SK-N-SH (cell line): ENCODE data around the gene EDEM2. TPM values are rescaled to one million over a fixed set of nuclear protein-coding genes. Genes with fewer than 3 reads are reported as not detected.

ENCODE experiments used
- CTCF ChIA-PET: fragments of 300-600, 350-600 bp; formaldehyde crosslinking; extraction: SDS; loops from one replicate; lab custom pipeline; 2021; lab: Yijun Ruan, JAX
- POLR2A ChIA-PET: fragments of 350-600 bp; sonication (Branson Sonifier 250); formaldehyde crosslinking; extraction: SDS; loops from one replicate; lab custom pipeline; 2020; ENCODE audit warnings: antibody characterized with exemption, inconsistent platforms; lab: Yijun Ruan, JAX
- DNase-seq: peaks from one replicate; pipeline ENCODE4 v3.0.0; 2012
- H2AFZ ChIP-seq: fragments of 200-600 bp; sonication (generic); 2 replicates; pipeline ENCODE4 v1.8.1; 2016; ENCODE audit warnings: antibody characterized with exemption, mild to moderate bottlenecking, low read depth
- H3F3A ChIP-seq: fragments of 200-600 bp; sonication (generic); replicated peaks from 2 replicates; pipeline ENCODE3; 2016; ENCODE audit warnings: antibody characterized with exemption, mild to moderate bottlenecking; ENCODE audit not compliant: insufficient read depth
- H3K27ac ChIP-seq, 2 experiments: fragments of 200-500 bp in 1 of 2; fragments of 200-600 bp in 1 of 2; sonication (Bioruptor generic) in 1 of 2; sonication (generic), shearing (Covaris generic) in 1 of 2; 2 replicates each; pipeline versions ENCODE4 v1.5.1 to v1.6.1; 2014 to 2016; ENCODE audit warnings: low read depth in 2 of 2, inconsistent platforms in 1 of 2, low read length in 1 of 2, mild to moderate bottlenecking in 1 of 2, mixed read lengths in 1 of 2
- H3K27me3 ChIP-seq: fragments of 200-600 bp; sonication (generic), shearing (Covaris generic); 2 replicates; pipeline ENCODE4 v1.6.1; 2016; ENCODE audit warnings: mixed run types; ENCODE audit not compliant: insufficient read depth
- H3K36me3 ChIP-seq, 2 experiments: fragments of 200-500 bp in 1 of 2; fragments of 200-600 bp in 1 of 2; sonication (Bioruptor generic) in 1 of 2; sonication (generic) in 1 of 2; replicated peaks in 1 of 2; 2 replicates each; pipeline versions ENCODE3 to v1.5.1; 2014 to 2016; ENCODE audit warnings: low read length in 1 of 2, mild to moderate bottlenecking in 1 of 2; ENCODE audit not compliant: insufficient read depth in 2 of 2, control insufficient read depth in 1 of 2
- H3K4me1 ChIP-seq, 2 experiments: fragments of 200-500 bp in 1 of 2; fragments of 200-600 bp in 1 of 2; sonication (Bioruptor generic) in 1 of 2; sonication (generic), shearing (Covaris generic) in 1 of 2; 2 replicates each; pipeline versions ENCODE4 v1.5.1 to v1.6.1; 2014 to 2016; ENCODE audit warnings: low read depth in 1 of 2, low read length in 1 of 2, mixed run types in 1 of 2; ENCODE audit not compliant: insufficient read depth in 2 of 2, control insufficient read depth in 1 of 2
- H3K4me2 ChIP-seq: fragments of 200-600 bp; sonication (generic), shearing (Covaris generic); 2 replicates; pipeline ENCODE4 v1.6.1; 2017; ENCODE audit warnings: mixed run types
- H3K4me3 ChIP-seq, 2 experiments: fragments of 200-500 bp in 1 of 2; fragments of 200-600 bp in 1 of 2; sonication (Bioruptor generic) in 1 of 2; sonication (generic), shearing (Covaris generic) in 1 of 2; 2 replicates each; pipeline versions ENCODE4 v1.5.1 to v1.8.1; 2014 to 2016; ENCODE audit warnings: low read depth in 2 of 2, inconsistent platforms in 1 of 2, low read length in 1 of 2, mild to moderate bottlenecking in 1 of 2, mixed read lengths in 1 of 2, moderate library complexity in 1 of 2
- H3K79me2 ChIP-seq: fragments of 200-600 bp; sonication (generic); 2 replicates; pipeline ENCODE4 v1.8.1; 2017; ENCODE audit warnings: mild to moderate bottlenecking; ENCODE audit not compliant: insufficient read depth
- H3K9ac ChIP-seq: fragments of 200-600 bp; sonication (generic); 2 replicates; pipeline ENCODE4 v1.6.1; 2017; ENCODE audit warnings: mixed run types
- H3K9me2 ChIP-seq: fragments of 200-600 bp; sonication (generic); 2 replicates; pipeline ENCODE4 v1.6.1; 2017; ENCODE audit warnings: mixed run types
- H3K9me3 ChIP-seq: fragments of 200-600 bp; sonication (generic); 2 replicates; pipeline ENCODE4 v1.6.1; 2017; ENCODE audit warnings: mixed run types, mild to moderate bottlenecking, moderate library complexity
- H4K20me1 ChIP-seq: fragments of 200-600 bp; sonication (generic); 2 replicates; pipeline ENCODE4 v1.6.1; 2017; ENCODE audit warnings: mild to moderate bottlenecking, mixed run types; ENCODE audit not compliant: insufficient read depth
- CHD2 ChIP-seq: fragments of 150-350 bp; IDR thresholded peaks from 2 replicates; pipeline ENCODE4 v1.6.1; 2018; ENCODE audit warnings: low read length; ENCODE audit not compliant: partially characterized antibody
- FOXM1 ChIP-seq: IDR thresholded peaks from 2 replicates; pipeline ENCODE4 v1.4.0; 2012; ENCODE audit warnings: low read depth, mild to moderate bottlenecking
- GABPA ChIP-seq: IDR thresholded peaks from 2 replicates; pipeline ENCODE4 v1.4.0; 2012; ENCODE audit warnings: low read depth, mild to moderate bottlenecking
- GATA2 ChIP-seq: sonication (generic); formaldehyde crosslinking; IDR thresholded peaks from 2 replicates; pipeline ENCODE4 v1.5.0; 2020; ENCODE audit warnings: mild to moderate bottlenecking, missing genetic modification reagents
- JUND ChIP-seq: IDR thresholded peaks from 2 replicates; pipeline ENCODE4 v1.4.0; 2012
- POLR2AphosphoS5 ChIP-seq: IDR thresholded peaks from 2 replicates; pipeline ENCODE4 v1.6.1; 2012; ENCODE audit warnings: low read depth, low read length
- RAD21 ChIP-seq: IDR thresholded peaks from 2 replicates; pipeline ENCODE4 v1.6.1; 2012; ENCODE audit warnings: mild to moderate bottlenecking, low read length
- RFX5 ChIP-seq: IDR thresholded peaks from 2 replicates; pipeline ENCODE4 v1.6.1; 2012; ENCODE audit warnings: mild to moderate bottlenecking, improper control_type of control experiment, low read length
- RXRA ChIP-seq: IDR thresholded peaks from 2 replicates; pipeline ENCODE4 v1.4.0; 2012; ENCODE audit warnings: low read depth, mild to moderate bottlenecking, borderline replicate concordance
- SIN3A ChIP-seq: IDR thresholded peaks from 2 replicates; pipeline ENCODE4 v1.6.1; 2012; ENCODE audit warnings: low read depth, mild to moderate bottlenecking, low read length, moderate library complexity, borderline replicate concordance
- SMC3 ChIP-seq: IDR thresholded peaks from 2 replicates; pipeline ENCODE4 v1.6.1; 2012; ENCODE audit warnings: low read depth, low read length, improper control_type of control experiment
- TAF1 ChIP-seq: IDR thresholded peaks from 2 replicates; pipeline ENCODE4 v1.6.1; 2012; ENCODE audit warnings: low read depth, mild to moderate bottlenecking, low read length, moderate library complexity, borderline replicate concordance
- TCF12 ChIP-seq: IDR thresholded peaks from 2 replicates; pipeline ENCODE4 v1.4.0; 2012
- TEAD4 ChIP-seq: IDR thresholded peaks from 2 replicates; pipeline ENCODE4 v1.4.0; 2012; ENCODE audit warnings: mild to moderate bottlenecking, borderline replicate concordance; ENCODE audit not compliant: insufficient read depth
- WGBS: methylation state at CpG from one replicate; pipeline ENCODE4 v1.1.6; 2017; ENCODE audit warnings: low lambda C conversion rate; 5-methylcytosine and 5-hydroxymethylcytosine counted together
- polyA plus RNA-seq, 3 experiments: library from polyadenylated mRNA; depleted of rRNA; stranded (reverse); fragments of >200 nt; gene quantifications; 2 replicates each; pipeline ENCODE4 v1.2.3, GENCODE V29; 2012
- TF ChIP-seq, protein P1 (sequence below): IDR thresholded peaks from 2 replicates; pipeline ENCODE4 v1.4.0; 2012; ENCODE audit warnings: low read depth, borderline replicate concordance
- TF ChIP-seq, protein P2 (sequence below): IDR thresholded peaks from 2 replicates; pipeline ENCODE4 v1.6.1; 2012; ENCODE audit warnings: mild to moderate bottlenecking, low read depth, low read length, moderate library complexity
- TF ChIP-seq, protein P3 (sequence below): fragments of 150-350 bp; IDR thresholded peaks from 2 replicates; pipeline ENCODE4 v1.6.1; 2016; ENCODE audit warnings: mild to moderate bottlenecking, low read depth, low read length
- TF ChIP-seq, protein P4 (sequence below): IDR thresholded peaks from 2 replicates; pipeline ENCODE4 v1.4.0; 2012; ENCODE audit warnings: low read depth

The EDEM2 gene
- polyA plus RNA-seq, 1 of the 3 experiments (the other 2 are of a cell fraction) = 34.3 TPM

DNA sequence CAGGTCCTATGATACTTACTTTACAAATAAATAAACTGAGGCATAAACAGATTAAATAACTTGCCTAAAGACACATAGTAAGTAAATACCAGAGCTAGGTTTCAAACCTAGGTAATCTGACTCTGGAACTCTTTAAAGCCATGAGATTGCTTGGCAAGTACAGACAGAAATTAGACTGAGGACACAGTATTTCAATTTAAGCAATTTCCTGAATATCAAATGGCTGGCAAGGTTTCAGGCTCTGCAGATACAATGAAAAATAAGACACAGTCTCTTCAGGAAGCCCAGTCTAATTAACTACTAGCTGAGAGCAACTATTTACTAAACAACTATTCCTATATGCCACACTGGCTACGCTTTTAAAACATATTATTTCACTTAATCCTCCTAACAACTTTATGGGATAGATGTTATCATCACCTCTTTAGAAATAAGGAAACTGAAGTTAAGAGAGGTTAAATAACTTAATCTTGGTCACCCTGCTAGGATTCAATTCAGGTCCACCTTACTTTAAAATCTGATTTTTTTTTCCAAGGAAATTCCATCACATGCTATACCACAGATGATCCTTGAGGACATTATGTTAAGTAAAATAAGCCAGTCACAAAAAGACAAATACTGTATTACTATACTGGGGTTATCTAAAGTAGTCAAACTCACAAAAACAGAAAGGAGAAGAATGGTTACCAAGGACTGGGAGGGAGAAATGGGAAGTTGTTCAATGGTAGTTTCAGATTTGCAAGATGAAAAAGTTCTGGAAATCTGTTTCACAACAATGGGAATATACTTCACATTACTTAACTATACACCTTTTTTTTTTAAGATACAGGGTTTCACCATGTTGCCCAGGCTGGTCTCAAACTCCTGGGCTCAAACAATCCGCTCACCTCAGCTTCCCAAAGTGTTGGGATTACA lies 58.6 kb downstream of the EDEM2 start:
- H2AFZ ChIP-seq = no peak overlapping the region
- peaks cover 87% of the 10 kb centered on the region for H3K79me2 ChIP-seq
- no peak overlapping the region for H3K4me2 ChIP-seq
- no peak overlapping the region for H3K27ac ChIP-seq
- H3K27me3 ChIP-seq = no peaks in the 10 kb centered on the region
- peaks cover 65% of the 10 kb centered on the region for H4K20me1 ChIP-seq
- DNase-seq = no peak
- H3K4me1 ChIP-seq = peaks cover 8 to 15% of the 10 kb centered on the region in 2 experiments; a peak in 2 of 4 replicates
- peaks cover 2 to 10% of the 10 kb centered on the region in 2 experiments for H3K36me3 ChIP-seq
- no peaks in the 10 kb centered on the region for H3K9me3 ChIP-seq
- 94% methylated on average over 2 of the region's 2 CpGs for WGBS
- ChIA-PET POLR2A (no interaction called here), CTCF (interaction anchor here (1.0 to 1.2 kb wide), 2 partner anchors 214 to 215 kb away, joined by 3 read pairs; no protein-coding TSS in a partner anchor)
- peaks cover 8% of the 10 kb centered on the region for H3F3A ChIP-seq
- no peaks in the 10 kb centered on the region for H3K9me2 ChIP-seq
- no peak overlapping the region for H3K9ac ChIP-seq
- H3K4me3 ChIP-seq = no peak overlapping the region
- no peak for TF ChIP-seq RFX5
- no peak for TF ChIP-seq SMC3
- no peak for TF ChIP-seq RAD21
- TF ChIP-seq TEAD4 = no peak
- no peak for TF ChIP-seq JUND
- TF ChIP-seq POLR2AphosphoS5 = no peak
- TF ChIP-seq SIN3A = no peak
- TF ChIP-seq GABPA = no peak
- TF ChIP-seq, protein P1, sequence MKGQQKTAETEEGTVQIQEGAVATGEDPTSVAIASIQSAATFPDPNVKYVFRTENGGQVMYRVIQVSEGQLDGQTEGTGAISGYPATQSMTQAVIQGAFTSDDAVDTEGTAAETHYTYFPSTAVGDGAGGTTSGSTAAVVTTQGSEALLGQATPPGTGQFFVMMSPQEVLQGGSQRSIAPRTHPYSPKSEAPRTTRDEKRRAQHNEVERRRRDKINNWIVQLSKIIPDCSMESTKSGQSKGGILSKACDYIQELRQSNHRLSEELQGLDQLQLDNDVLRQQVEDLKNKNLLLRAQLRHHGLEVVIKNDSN = no peak
- no peak for TF ChIP-seq TCF12
- TF ChIP-seq, protein P2, sequence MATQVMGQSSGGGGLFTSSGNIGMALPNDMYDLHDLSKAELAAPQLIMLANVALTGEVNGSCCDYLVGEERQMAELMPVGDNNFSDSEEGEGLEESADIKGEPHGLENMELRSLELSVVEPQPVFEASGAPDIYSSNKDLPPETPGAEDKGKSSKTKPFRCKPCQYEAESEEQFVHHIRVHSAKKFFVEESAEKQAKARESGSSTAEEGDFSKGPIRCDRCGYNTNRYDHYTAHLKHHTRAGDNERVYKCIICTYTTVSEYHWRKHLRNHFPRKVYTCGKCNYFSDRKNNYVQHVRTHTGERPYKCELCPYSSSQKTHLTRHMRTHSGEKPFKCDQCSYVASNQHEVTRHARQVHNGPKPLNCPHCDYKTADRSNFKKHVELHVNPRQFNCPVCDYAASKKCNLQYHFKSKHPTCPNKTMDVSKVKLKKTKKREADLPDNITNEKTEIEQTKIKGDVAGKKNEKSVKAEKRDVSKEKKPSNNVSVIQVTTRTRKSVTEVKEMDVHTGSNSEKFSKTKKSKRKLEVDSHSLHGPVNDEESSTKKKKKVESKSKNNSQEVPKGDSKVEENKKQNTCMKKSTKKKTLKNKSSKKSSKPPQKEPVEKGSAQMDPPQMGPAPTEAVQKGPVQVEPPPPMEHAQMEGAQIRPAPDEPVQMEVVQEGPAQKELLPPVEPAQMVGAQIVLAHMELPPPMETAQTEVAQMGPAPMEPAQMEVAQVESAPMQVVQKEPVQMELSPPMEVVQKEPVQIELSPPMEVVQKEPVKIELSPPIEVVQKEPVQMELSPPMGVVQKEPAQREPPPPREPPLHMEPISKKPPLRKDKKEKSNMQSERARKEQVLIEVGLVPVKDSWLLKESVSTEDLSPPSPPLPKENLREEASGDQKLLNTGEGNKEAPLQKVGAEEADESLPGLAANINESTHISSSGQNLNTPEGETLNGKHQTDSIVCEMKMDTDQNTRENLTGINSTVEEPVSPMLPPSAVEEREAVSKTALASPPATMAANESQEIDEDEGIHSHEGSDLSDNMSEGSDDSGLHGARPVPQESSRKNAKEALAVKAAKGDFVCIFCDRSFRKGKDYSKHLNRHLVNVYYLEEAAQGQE = no peak
- no peak for TF ChIP-seq CHD2

DNA sequence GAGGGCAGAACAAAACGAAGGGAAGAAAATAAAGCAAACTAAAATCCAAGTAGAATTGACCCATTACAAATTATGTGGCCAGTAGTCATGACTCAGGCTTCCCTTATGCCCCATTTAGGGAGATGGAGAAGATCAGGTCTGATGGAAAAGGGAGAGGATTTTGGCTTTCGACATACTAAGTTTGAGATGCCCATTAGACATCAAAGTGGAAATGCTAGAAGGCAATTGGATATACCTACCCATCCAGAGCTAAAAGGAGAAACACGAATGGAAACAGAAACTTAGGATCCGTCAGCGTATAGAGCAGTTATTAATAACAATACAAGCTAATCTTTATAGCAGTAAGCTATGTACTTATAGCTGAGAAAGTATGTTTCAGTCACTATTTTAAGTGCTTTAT lies 59.3 kb downstream of the EDEM2 start:
- ChIA-PET CTCF (interaction anchor here (1.0 kb wide), 2 partner anchors 8 to 213 kb away, joined by 3 read pairs; no protein-coding TSS in a partner anchor), POLR2A (no interaction called here)

More for the DNA sequence above, 59.3 kb downstream of the EDEM2 start:
- Histone ChIP-seq H3K9me3 (no peaks in the 10 kb centered on the region), H4K20me1 (peaks cover 72% of the 10 kb centered on the region), H3K9me2 (no peaks in the 10 kb centered on the region), H3K36me3 (peaks cover 2 to 10% of the 10 kb centered on the region in 2 experiments), H2AFZ (no peak overlapping the region), H3K27me3 (no peaks in the 10 kb centered on the region), H3F3A (peaks cover 12% of the 10 kb centered on the region), H3K27ac (no peak overlapping the region), H3K9ac (no peak overlapping the region), H3K4me2 (no peak overlapping the region), H3K4me1 (peaks cover 3 to 9% of the 10 kb centered on the region in 2 experiments; a peak in 2 of 4 replicates), H3K4me3 (no peak overlapping the region), H3K79me2 (peaks cover 94% of the 10 kb centered on the region)
- 96% methylated on average over 5 of the region's 5 CpGs for WGBS
- TF ChIP-seq TAF1 (no peak), RXRA (no peak), GATA2 (no peak), FOXM1 (no peak), JUND (no peak)
- TF ChIP-seq, protein P3, sequence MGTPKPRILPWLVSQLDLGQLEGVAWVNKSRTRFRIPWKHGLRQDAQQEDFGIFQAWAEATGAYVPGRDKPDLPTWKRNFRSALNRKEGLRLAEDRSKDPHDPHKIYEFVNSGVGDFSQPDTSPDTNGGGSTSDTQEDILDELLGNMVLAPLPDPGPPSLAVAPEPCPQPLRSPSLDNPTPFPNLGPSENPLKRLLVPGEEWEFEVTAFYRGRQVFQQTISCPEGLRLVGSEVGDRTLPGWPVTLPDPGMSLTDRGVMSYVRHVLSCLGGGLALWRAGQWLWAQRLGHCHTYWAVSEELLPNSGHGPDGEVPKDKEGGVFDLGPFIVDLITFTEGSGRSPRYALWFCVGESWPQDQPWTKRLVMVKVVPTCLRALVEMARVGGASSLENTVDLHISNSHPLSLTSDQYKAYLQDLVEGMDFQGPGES = no peak
- TF ChIP-seq, protein P4, sequence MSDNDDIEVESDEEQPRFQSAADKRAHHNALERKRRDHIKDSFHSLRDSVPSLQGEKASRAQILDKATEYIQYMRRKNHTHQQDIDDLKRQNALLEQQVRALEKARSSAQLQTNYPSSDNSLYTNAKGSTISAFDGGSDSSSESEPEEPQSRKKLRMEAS = no peak
- no peak for DNase-seq
